Measurements from ENCODE around the gene PRKACG.
"Not testable (repeated sequence)": the region's sequence is repeated elsewhere in the genome, so short reads cannot be mapped to it uniquely, and the experiment has no call there.

Gene PRKACG

GRCh38 chr9:69014013-69014412, at the start of gene PRKACG:
Gene PRKACG, minus strand, starts transcription at chr9:69014113. Its CDS starts 21 bp downstream, at chr9:69014092.
- no peak for DNase-seq

- no peak for DNase-seq
Measured at GRCh38 chr9:69062195-69062594, 48.3 kb upstream of the PRKACG start.

GRCh38 chr9:69060766-69061165, 46.9 kb upstream of the PRKACG start:
- no peak for DNase-seq

- no peak for DNase-seq
Measured at GRCh38 chr9:69058101-69058500, 44.2 kb upstream of the PRKACG start.

GRCh38 chr9:69056191-69056815, 42.4 kb upstream of the PRKACG start:
- peak; percentile 35 for DNase-seq

- no peak for DNase-seq
Measured at GRCh38 chr9:69054989-69055388, 41.1 kb upstream of the PRKACG start.

GRCh38 chr9:69050936-69051335, 37.0 kb upstream of the PRKACG start:
- DNase-seq = not testable (repeated sequence)

- no peak for DNase-seq
Measured at GRCh38 chr9:69049094-69049493, 35.2 kb upstream of the PRKACG start.

GRCh38 chr9:69047371-69047770, 33.5 kb upstream of the PRKACG start:
- peak; percentile 71 for DNase-seq

- DNase-seq = no peak
Measured at GRCh38 chr9:69046723-69047122, 32.8 kb upstream of the PRKACG start.

GRCh38 chr9:69045821-69046220, 31.9 kb upstream of the PRKACG start:
- no peak for DNase-seq

GRCh38 chr9:69044240-69045219, 30.6 kb upstream of the PRKACG start:
- peak; percentile 29 for DNase-seq

GRCh38 chr9:69040646-69041045, 26.7 kb upstream of the PRKACG start:
- DNase-seq = no peak

GRCh38 chr9:69036799-69037198, 22.9 kb upstream of the PRKACG start:
- peak; percentile 21 for DNase-seq

GRCh38 chr9:69036309-69036708, 22.4 kb upstream of the PRKACG start:
- no peak for DNase-seq

GRCh38 chr9:69035438-69036308, 21.8 kb upstream of the PRKACG start, which contains the start of gene FXN:
Gene FXN, plus strand, starts transcription at chr9:69035752. Its CDS starts 31 bp downstream, at chr9:69035783.
- peak; percentile 58 for DNase-seq

- no peak for DNase-seq
Measured at GRCh38 chr9:69034071-69034470, 20.2 kb upstream of the PRKACG start.

- no peak for DNase-seq
Measured at GRCh38 chr9:69030851-69031645, 17.1 kb upstream of the PRKACG start.

GRCh38 chr9:69029535-69029934, 15.6 kb upstream of the PRKACG start:
- DNase-seq = no peak

GRCh38 chr9:69028754-69029153, 14.8 kb upstream of the PRKACG start:
- peak; percentile 58 for DNase-seq

GRCh38 chr9:69027355-69028097, 13.6 kb upstream of the PRKACG start:
- DNase-seq = peak; percentile 49
